AG09319 (cell line): ENCODE results near the gene HBD.

Source experiments
- DNase-seq: peaks from one replicate; pipeline ENCODE4 v3.0.0-alpha.2; 2010; ENCODE audit warnings: low read depth; ENCODE audit errors: extremely low read depth
- TF ChIP-seq, protein P1 (sequence below): IDR thresholded peaks from 2 replicates; pipeline ENCODE4 v1.5.1; 2011; ENCODE audit warnings: low read depth, mild to moderate bottlenecking, inconsistent platforms, low read length, moderate library complexity

HBD gene

GRCh38 chr11:5225480-5225871, 8.8 kb downstream of the HBD start:
- no peak for DNase-seq
- TF ChIP-seq, protein P1, sequence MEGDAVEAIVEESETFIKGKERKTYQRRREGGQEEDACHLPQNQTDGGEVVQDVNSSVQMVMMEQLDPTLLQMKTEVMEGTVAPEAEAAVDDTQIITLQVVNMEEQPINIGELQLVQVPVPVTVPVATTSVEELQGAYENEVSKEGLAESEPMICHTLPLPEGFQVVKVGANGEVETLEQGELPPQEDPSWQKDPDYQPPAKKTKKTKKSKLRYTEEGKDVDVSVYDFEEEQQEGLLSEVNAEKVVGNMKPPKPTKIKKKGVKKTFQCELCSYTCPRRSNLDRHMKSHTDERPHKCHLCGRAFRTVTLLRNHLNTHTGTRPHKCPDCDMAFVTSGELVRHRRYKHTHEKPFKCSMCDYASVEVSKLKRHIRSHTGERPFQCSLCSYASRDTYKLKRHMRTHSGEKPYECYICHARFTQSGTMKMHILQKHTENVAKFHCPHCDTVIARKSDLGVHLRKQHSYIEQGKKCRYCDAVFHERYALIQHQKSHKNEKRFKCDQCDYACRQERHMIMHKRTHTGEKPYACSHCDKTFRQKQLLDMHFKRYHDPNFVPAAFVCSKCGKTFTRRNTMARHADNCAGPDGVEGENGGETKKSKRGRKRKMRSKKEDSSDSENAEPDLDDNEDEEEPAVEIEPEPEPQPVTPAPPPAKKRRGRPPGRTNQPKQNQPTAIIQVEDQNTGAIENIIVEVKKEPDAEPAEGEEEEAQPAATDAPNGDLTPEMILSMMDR, result no peak

GRCh38 chr11:5224538-5225479, 9.5 kb downstream of the HBD start:
- no peak for DNase-seq
- TF ChIP-seq, protein P1, result no peak

- TF ChIP-seq, protein P1, result no peak
- no peak for DNase-seq
Observed at GRCh38 chr11:5223686-5224085, 10.6 kb downstream of the HBD start.

DNA sequence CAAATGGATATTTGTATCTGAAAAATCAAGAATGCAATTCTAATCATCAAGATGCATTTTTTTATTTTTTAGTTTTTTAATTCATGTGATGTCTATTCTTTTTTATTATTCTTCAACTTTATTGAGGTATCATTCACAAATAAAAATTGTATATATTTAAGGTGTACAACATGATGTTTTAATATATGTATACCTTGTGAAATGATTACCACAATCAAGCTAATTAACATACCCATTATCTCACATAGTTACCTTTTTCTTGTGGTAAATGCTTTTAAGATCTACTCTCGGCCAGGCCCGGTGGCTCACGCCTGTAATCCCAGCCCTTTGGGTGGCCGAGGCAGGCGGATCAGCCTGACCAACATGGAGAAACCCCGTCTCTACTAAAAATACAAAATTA, 11.1 kb downstream of the HBD start:
- TF ChIP-seq, protein P1, result no peak
- no peak for DNase-seq

- TF ChIP-seq, protein P1, result no peak
- no peak for DNase-seq
Observed at GRCh38 chr11:5210376-5210885, 23.9 kb downstream of the HBD start.

GRCh38 chr11:5204787-5205186, 29.5 kb downstream of the HBD start:
- TF ChIP-seq, protein P1, result peak; percentile 61
- DNase-seq, result peak; percentile 49

DNA sequence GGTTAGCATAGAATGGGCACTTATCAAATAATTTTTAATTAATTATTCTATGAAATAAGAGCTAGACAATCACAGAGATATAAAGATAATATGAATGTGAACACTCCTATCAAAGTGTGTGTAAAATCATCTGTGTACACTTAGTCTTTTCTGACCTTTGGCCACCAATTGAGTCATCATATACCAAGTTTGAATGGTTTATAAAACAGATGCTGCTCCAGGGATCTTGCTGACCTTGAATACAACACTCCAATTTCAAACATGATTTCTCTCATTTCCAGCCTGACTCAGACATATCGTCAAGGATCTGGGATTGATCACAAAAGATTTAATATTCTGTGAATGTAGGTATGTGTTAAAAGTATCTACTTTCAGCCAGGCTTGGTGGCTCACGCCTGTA, 30.9 kb downstream of the HBD start:
- DNase-seq, result peak; percentile 20
- TF ChIP-seq, protein P1, result no peak
